Uterus (tissue), 2 donors: ENCODE measurements around the gene MTHFS.

Source experiments
- POLR2A ChIP-seq, 2 donors: fragments of 450-650 bp; IDR thresholded peaks; one replicate each; pipeline ENCODE4 v1.6.1; 2016; ENCODE audit warnings: antibody characterized with exemption in 2 of 2, mild to moderate bottlenecking in 1 of 2, moderate library complexity in 1 of 2
- TF ChIP-seq, protein P1 (sequence below), 4 experiments: fragments of 200-600 bp in 2 of 4; fragments of 450-650 bp in 2 of 4; sonication (generic) in 2 of 4; IDR thresholded peaks; one replicate each; pipeline ENCODE4 v1.5.1; 2016 to 2019; ENCODE audit warnings: antibody characterized with exemption in 4 of 4, mild to moderate bottlenecking in 2 of 4, moderate library complexity in 1 of 4

DNA sequence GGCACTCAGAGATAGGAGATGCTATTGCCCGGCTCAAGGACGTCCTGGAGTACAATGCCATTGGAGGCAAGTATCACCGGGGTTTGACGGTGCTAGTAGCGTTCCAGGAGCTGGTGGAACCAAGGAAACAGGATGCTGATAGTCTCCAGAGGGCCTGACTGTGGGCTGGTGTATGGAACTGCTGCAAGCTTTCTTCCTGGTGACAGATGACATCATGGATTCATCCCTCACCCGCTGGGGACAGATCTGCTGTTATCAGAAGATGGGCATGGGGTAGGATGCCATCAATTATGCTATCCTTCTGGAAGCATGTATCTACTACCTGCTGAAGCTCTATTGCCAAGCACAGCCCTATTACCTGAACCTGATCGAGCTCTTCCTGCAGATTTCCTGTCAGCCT is 47.8 kb upstream of the MTHFS start:
- no peak for TF ChIP-seq POLR2A (IDR thresholded peaks at IDR 0.05)
- TF ChIP-seq, protein P1, sequence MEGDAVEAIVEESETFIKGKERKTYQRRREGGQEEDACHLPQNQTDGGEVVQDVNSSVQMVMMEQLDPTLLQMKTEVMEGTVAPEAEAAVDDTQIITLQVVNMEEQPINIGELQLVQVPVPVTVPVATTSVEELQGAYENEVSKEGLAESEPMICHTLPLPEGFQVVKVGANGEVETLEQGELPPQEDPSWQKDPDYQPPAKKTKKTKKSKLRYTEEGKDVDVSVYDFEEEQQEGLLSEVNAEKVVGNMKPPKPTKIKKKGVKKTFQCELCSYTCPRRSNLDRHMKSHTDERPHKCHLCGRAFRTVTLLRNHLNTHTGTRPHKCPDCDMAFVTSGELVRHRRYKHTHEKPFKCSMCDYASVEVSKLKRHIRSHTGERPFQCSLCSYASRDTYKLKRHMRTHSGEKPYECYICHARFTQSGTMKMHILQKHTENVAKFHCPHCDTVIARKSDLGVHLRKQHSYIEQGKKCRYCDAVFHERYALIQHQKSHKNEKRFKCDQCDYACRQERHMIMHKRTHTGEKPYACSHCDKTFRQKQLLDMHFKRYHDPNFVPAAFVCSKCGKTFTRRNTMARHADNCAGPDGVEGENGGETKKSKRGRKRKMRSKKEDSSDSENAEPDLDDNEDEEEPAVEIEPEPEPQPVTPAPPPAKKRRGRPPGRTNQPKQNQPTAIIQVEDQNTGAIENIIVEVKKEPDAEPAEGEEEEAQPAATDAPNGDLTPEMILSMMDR (IDR thresholded peaks at IDR 0.05) = no peak
